GM19455 (cell line): ENCODE measurements around the gene TBC1D22A.

Experiments
- ATAC-seq: cut with Tn5 transposase; IDR thresholded peaks from one replicate; pipeline ENCODE4 v1.9.1; 2021; ENCODE audit not compliant: unreplicated experiment

TBC1D22A gene

GRCh38 chr22:46947516-46948257 lies 185.2 kb downstream of the TBC1D22A start:
- ATAC-seq: no peak

DNA sequence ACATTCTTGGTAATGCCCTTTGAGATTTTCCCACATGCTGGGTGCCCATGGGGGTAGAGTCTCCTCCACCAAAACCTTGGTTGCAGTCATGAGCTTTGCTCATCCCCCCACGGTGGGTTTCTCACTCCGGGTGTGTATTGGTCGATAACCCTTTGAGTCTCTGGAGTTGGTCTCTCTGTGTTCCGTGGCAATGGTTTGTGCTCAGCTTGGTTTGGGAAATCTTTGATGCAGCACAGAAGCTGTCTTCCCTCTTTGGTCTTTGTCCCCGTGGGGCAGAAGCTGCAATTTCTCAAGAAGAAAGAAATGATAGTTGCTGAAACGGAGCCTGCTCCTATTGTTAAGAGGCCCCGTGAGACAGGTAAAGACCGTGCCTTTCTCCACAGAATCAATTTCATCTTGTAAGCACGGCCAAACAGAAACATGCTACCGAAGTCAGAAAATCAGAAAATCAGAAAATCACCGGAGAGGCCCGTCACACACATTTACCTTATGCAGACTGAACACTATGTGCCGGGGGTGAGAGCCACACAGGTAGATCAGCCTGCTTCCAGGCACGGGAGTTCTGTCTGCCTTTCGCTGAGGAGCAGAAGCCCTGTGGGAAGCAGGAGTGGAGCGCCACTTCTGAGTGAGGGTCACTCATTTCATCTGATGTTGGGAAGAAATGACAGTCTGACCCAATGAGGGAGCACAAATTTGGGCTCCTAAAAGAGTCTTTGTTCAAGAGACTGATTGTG lies 186.1 kb downstream of the TBC1D22A start:
- no peak for ATAC-seq

DNA sequence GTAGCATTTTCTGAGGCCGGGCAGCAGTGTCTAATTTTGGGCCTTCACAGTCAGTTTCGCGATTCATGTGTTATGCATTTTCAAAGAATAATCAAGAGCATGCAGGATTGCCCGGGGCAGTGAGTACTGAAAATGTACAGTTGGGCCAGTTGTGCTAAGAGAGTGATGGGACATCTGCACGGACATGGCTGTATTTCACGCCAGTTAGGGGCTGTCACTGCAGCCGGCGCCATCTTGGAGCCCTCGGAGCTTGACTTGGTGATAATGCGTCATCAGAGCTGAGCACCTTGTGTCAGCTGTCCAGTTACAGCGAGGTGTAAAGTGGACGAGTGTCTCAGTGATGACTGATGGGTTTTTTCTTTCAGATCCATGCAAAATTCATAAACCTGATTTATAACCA lies 188.9 kb downstream of the TBC1D22A start:
- ATAC-seq: no peak

GRCh38 chr22:46951973-46952372 lies 189.5 kb downstream of the TBC1D22A start:
- no peak for ATAC-seq

- no peak for ATAC-seq
Observed at GRCh38 chr22:46953968-46954765, 191.7 kb downstream of the TBC1D22A start.

DNA sequence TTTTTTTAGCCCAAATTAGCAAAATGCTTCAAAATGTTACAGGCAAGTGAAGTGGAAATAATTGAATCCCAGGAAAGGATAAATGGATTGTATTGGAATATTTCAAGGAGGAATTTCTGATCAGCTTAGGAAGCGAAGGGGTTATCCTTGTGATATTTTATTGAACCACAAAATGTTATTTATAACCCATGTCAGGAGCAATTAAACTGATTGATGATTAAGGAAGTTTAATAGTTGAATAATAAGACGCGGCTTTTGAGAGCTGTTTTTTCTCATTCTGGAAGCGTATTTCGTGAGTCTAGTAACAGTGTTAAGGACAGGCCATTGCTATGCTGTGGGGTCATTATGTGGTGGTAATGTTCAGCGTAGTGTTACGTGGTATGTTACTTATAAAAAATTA lies 192.3 kb downstream of the TBC1D22A start:
- ATAC-seq: no peak

GRCh38 chr22:46956498-46957215 lies 194.2 kb downstream of the TBC1D22A start:
- no peak for ATAC-seq

DNA sequence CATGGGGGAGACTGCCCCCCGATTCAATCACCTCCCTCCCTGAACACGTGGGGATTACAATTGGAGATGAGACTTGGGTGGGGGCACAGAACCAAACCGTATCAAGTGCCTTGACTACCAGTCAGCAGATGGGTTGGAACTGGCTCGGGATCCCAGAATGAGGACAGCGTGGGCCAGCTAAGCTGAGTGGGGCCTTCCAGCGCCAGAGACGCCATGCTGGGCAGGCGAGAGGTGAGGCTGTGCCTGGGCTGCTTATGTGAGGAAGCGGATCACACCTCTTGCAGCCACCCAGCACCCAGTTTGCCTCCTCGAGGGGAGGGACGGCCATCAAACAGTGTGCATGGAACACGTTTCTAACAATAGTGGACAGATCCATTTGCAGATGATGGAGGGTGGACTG lies 195.1 kb downstream of the TBC1D22A start:
- ATAC-seq: no peak

GRCh38 chr22:46958191-46958590 lies 195.7 kb downstream of the TBC1D22A start:
- no peak for ATAC-seq

DNA sequence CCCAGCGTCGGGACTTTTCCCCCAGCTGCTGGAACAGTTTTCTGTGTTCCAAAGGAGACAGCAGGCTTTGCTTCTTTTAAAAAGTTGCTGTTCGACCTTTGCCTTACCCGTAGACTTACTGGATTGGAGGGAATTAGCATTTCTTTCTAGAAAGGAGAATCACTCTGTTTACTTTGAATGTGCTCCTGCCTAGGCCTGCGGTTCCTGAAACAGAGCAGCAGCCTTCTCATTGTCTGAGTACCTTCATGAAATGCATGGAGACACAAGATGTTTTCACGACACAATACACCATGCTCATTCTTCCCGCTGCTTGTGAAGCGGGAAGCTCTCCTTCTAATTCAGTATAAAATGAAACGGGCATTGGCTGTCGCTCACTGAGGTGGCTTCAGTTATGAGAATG lies 196.2 kb downstream of the TBC1D22A start:
- ATAC-seq: no peak

- ATAC-seq: no peak
Observed at GRCh38 chr22:46959369-46959768, 196.9 kb downstream of the TBC1D22A start.

DNA sequence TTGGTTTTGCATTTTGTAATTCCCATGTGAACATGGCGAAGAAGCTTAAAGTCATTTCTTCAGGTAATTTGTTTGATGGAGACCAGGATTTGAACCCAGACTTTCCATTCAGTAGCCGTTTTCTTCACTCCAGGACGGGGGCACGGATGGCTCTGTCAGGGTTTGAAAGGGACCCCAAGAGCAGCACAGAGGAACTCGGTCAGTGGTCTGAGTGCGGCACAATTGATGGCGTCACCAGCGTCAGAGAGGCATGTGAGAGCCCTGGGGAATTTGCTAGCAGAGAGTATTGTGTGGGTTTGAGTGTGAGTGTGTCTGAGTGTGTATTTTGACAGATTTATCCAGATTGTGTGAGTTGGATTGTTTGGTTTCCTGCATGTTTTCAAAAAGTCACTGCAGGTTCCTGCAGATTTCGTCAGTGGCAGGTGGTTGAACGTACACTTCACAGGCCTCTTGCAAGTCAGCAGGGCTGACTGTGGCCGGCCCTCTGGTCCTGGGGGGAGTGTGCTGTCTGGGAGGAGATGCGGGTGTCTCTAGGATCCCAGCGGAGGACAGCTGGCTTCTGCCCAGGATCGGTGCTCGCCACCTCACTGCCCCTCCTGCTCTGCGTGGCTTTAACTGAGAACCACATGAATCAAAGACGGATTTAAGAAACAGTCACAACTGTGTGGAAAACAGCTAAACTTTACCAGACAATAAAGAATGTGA lies 199.3 kb downstream of the TBC1D22A start:
- no peak for ATAC-seq

GRCh38 chr22:46962406-46962805 lies 200.0 kb downstream of the TBC1D22A start:
- ATAC-seq: no peak

DNA sequence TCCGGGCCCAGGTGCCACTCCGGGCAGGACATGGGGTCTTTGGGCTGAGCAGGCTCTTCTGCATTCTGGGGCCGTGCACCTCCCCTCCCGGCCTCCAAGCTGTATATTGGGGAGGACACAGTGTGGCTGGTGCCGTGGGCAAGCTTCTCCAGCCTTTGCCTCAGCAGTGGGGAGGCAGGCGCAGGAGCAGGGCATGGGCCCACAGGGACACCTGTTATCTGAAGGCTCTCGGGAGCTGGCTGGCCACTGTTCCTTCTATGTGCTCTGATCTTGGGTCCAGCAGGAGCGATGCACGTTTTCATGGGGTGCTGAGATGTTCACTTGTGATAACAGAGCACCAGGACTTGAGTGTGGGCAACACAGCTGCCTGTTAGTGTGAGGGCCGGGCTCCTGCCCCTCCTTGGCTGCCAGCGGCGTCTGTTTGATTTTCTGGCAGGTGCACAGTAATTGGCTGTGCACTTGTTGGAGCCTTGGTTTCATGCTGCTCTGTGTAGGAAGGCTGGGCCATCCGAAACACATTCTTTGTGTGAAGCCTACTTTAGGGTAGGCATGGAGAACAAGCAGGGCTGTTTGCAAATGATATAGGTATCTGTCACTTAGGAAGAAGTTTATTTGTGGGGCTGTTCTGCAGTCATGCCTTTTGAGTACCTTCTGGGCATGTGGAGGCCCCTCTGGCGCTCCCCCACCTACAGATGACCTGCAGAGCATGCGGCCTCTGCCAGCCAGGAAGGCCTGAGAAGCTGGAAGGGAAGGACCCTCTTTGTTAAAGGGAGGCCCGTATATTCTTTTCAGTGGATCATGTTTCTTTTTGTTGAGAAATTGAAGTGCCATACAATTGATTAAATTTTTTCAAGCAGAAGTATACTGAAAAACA lies 201.5 kb downstream of the TBC1D22A start:
- no peak for ATAC-seq

DNA sequence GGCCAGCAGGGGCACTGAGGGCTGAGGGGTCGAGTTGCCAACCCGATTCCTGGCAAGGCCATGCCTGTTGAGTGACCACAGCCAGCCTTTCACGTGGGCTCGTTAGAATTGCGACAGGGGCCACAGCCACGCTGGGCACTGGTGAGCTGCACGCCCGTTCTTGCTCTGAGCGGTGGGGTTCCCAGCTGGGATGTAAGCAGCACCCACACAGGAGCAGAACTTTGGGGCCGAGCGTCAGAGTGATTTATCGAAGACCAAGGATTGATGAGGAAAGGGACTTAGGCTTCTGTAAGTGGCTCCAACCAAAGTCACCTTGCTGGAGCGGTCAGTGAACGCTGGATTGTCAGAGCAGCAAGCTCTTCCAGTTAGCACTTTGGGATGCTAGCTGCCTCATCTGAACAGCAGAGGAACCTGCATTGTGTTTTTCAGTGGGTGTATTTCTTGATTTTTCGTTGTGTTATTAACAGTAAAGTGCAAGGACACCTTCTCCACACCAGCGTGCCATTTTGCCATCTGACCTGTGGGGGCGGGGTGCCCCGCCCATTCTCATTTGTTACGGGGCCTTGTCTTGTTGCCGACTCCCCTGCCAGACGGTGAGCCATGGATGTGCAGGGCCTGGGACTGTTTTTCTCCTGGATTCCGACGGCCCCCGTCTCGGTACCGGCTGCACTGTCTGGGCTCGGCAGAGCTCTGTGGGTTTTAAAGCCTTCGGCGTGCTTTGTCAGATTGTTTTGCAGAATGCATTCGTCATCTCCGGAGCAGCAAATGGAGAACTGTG lies 202.5 kb downstream of the TBC1D22A start:
- no peak for ATAC-seq

DNA sequence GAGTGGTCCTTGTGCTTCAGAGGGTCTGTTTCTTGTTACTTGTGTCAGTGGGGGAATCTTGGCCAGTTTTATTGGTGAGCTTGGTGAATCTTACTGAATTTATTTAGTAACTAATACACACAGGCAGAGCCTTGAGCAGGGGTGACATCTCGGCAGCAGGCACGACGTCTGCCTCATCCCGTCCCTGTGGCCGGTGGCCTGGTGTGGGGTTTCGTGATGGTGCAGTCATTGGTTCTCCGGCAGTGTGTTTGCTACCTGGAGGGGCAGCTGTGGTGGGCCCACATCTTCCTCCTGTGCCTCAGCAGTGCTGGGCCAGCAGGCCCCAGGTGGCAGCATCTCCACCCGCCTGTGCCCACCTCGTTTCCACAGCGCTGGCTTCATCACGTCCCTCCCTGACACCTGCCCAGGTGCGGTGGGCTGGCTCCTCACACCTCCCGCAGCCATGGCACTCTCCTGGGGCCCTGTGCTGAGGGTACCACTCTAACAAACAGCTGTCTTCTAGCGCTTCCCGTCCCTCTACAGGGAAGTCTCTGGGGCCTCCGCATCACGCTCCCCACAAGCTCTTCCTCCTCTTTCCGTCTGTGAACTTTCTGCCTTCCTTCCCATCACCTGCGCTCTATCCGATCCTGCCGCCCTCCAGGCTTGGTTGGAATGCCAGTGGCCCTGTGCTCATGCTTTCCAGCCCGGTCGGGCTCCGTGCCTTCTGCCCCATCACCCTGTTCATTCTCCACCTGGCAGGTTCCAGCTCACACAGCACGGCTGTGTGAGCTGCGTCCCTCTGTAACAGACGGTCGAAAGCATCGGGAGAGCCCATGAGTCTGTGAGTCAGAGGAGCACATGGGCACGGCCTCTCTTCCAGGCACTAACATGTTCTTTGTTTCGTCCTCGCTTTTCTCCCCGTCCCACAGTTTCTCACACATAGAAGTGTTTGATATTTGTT lies 203.4 kb downstream of the TBC1D22A start:
- no peak for ATAC-seq

GRCh38 chr22:46966495-46966845 lies 204.0 kb downstream of the TBC1D22A start:
- no peak for ATAC-seq

- no peak for ATAC-seq
Observed at GRCh38 chr22:46966846-46967245, 204.4 kb downstream of the TBC1D22A start.
